Neutrophil (primary cell): ENCODE data around the gene ZNF138.
"Not testable (repeated sequence)": the region's sequence is repeated elsewhere in the genome, so short reads cannot be mapped to it uniquely, and the experiment has no call there.

Experiments
- H3K27ac ChIP-seq: fragments of 200-600 bp; sonication (generic); 2 replicates; pipeline ENCODE4 v1.5.1; 2016; ENCODE audit warnings: mild to moderate bottlenecking, moderate library complexity
- H3K27me3 ChIP-seq: fragments of 200-600 bp; sonication (generic); 2 replicates; pipeline ENCODE4 v1.6.0; 2016; ENCODE audit warnings: mild to moderate bottlenecking
- H3K36me3 ChIP-seq: fragments of 200-600 bp; sonication (generic); 2 replicates; pipeline ENCODE4 v1.5.1; 2017
- H3K4me1 ChIP-seq, 2 experiments: fragments of 200-600 bp in 1 of 2; sonication (generic) in 1 of 2; 1 replicate in 1 of 2; 2 replicates in 1 of 2; pipeline versions ENCODE4 v1.5.1 to v1.6.1; 2013 to 2016; ENCODE audit warnings: low read depth in 1 of 2, low read length in 1 of 2, mild to moderate bottlenecking in 1 of 2, moderate library complexity in 1 of 2; ENCODE audit not compliant: control insufficient read depth in 1 of 2, insufficient read depth in 1 of 2
- H3K4me3 ChIP-seq, 2 experiments: fragments of 200-600 bp in 1 of 2; sonication (generic) in 1 of 2; 1 replicate in 1 of 2; 2 replicates in 1 of 2; pipeline ENCODE4 v1.5.1; 2013 to 2016; ENCODE audit warnings: low read depth in 1 of 2, low read length in 1 of 2, mild to moderate bottlenecking in 1 of 2, moderate library complexity in 1 of 2
- H3K9me3 ChIP-seq: fragments of 200-600 bp; sonication (generic); 2 replicates; pipeline ENCODE4 v1.5.1; 2016
- TF ChIP-seq, protein P1 (sequence below): fragments of 200-600 bp; sonication (generic); IDR thresholded peaks from 2 replicates; pipeline ENCODE4 v1.5.1; 2016; ENCODE audit warnings: antibody characterized with exemption

ZNF138 gene

DNA sequence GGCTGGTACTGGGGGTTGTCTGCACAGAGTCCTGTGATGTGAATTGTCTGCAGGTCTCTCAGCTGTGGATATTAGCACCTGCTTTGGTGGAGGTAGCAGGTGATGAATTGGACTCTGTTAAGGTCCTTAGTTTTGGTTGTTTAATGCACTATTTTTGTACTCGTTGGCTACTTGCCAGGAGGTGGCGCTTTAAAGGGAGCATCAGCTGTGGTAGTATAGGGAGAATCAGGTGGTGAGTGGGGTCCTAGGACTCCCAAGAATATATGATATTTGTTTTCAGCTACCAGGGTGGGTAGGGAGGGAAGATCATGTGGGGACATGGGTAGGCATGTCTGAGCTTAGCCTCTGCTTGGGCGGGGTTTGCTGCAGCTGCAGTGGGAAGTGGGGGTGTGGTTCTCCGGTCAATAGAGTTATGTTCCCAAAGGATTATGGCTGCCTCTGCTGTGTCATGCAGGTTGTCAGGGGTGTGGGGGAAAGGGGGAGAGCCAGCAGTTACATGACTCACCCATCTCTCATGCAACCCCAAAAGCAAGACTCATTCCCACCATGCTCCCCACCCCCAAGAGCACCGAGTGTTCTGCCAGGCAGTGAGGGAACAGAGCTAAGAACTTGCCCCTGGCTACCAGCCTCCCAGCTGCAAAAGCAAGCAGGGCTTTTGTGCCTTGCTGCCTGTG is 55.2 kb downstream of the ZNF138 start:
- no peaks in the 10 kb centered on the region for H3K36me3 ChIP-seq
- H3K4me3 ChIP-seq, result no peak overlapping the region
- H3K27ac ChIP-seq, result no peak overlapping the region
- no peaks in the 10 kb centered on the region for H3K27me3 ChIP-seq
- TF ChIP-seq, protein P1, sequence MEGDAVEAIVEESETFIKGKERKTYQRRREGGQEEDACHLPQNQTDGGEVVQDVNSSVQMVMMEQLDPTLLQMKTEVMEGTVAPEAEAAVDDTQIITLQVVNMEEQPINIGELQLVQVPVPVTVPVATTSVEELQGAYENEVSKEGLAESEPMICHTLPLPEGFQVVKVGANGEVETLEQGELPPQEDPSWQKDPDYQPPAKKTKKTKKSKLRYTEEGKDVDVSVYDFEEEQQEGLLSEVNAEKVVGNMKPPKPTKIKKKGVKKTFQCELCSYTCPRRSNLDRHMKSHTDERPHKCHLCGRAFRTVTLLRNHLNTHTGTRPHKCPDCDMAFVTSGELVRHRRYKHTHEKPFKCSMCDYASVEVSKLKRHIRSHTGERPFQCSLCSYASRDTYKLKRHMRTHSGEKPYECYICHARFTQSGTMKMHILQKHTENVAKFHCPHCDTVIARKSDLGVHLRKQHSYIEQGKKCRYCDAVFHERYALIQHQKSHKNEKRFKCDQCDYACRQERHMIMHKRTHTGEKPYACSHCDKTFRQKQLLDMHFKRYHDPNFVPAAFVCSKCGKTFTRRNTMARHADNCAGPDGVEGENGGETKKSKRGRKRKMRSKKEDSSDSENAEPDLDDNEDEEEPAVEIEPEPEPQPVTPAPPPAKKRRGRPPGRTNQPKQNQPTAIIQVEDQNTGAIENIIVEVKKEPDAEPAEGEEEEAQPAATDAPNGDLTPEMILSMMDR, result no peak
- no peaks in the 10 kb centered on the region for H3K4me1 ChIP-seq
- H3K9me3 ChIP-seq, result no peaks in the 10 kb centered on the region

GRCh38 chr7:64849924-64850499 is 55.8 kb downstream of the ZNF138 start:
- Histone ChIP-seq H3K9me3 (no peaks in the 10 kb centered on the region), H3K27me3 (no peaks in the 10 kb centered on the region), H3K4me3 (no peak overlapping the region), H3K36me3 (no peaks in the 10 kb centered on the region), H3K27ac (no peak overlapping the region), H3K4me1 (no peaks in the 10 kb centered on the region)
- TF ChIP-seq, protein P1, result no peak

DNA sequence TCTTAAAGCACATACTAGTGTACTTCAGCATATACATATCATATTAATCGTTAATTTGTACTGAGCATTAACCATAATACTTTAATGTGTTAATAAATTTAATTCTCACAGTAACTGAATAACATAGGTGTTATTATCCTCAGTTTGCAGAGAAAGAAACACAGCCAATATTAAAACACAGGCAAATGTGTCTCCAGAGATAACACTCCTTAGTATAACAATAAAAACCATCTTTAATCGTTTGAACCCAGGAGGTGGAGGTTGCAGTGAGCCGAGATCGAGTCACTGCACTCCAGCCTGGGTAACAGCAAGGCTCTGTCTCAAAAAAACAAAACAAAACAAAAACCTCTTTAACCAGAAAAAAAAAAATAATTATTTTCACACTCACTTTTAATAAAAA is 59.5 kb downstream of the ZNF138 start:
- H3K4me1 ChIP-seq, result no peaks in the 10 kb centered on the region
- no peaks in the 10 kb centered on the region for H3K27me3 ChIP-seq
- H3K27ac ChIP-seq, result no peak overlapping the region
- no peaks in the 10 kb centered on the region for H3K36me3 ChIP-seq
- H3K9me3 ChIP-seq, result no peaks in the 10 kb centered on the region
- no peak overlapping the region for H3K4me3 ChIP-seq
- TF ChIP-seq, protein P1, result no peak

DNA sequence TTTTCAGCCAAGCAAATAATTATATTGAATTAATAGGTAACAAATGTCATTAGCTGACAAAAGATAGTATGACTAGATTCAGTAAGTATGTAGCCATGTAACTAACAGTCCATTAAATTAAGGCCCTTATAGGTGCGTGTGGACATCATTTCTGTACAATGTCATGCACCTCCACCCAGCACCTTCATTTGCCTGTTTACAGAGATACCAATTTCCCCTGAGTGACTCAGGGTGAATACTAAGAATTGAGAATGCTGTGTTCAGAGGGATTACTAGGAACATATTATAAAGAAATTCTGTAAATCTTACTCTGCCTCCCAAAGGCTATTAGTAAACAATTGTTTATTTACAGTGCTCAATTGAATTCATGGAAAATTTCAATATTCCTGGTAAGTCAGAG is 60.7 kb downstream of the ZNF138 start:
- Histone ChIP-seq H3K4me1 (no peaks in the 10 kb centered on the region), H3K4me3 (no peak overlapping the region), H3K9me3 (no peaks in the 10 kb centered on the region), H3K27ac (no peak overlapping the region), H3K36me3 (no peaks in the 10 kb centered on the region), H3K27me3 (no peaks in the 10 kb centered on the region)
- TF ChIP-seq, protein P1, result no peak

GRCh38 chr7:64863021-64863420 is 68.8 kb downstream of the ZNF138 start:
- Histone ChIP-seq H3K4me3 (no peak overlapping the region), H3K36me3 (no peaks in the 10 kb centered on the region), H3K4me1 (no peaks in the 10 kb centered on the region), H3K9me3 (no peaks in the 10 kb centered on the region), H3K27me3 (no peaks in the 10 kb centered on the region), H3K27ac (no peak overlapping the region)
- TF ChIP-seq, protein P1, result no peak

DNA sequence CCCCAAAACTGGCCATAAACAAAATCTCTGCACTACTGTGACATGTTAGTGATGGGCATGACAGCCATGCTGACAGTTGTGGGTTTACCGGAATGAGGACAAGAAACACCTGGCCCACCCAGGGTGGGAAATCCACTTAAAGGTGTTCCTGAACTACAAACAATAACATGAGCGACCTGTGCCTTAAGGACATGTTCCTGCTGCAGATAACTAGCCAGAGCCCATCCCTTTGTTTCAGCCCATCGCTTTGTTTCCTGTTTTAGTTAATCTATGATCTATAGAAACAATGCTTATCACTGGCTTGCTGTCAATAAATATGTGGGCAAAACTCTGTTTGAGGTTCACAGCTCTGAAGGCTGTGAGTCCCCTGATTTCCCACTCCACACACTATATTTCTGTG is 69.3 kb downstream of the ZNF138 start:
- not testable (repeated sequence) for H3K27me3 ChIP-seq, H3K4me1 ChIP-seq, H3K4me3 ChIP-seq, H3K9me3 ChIP-seq, H3K36me3 ChIP-seq, H3K27ac ChIP-seq
